ENCODE measurements around the gene TXNDC2.

The TXNDC2 gene

DNA sequence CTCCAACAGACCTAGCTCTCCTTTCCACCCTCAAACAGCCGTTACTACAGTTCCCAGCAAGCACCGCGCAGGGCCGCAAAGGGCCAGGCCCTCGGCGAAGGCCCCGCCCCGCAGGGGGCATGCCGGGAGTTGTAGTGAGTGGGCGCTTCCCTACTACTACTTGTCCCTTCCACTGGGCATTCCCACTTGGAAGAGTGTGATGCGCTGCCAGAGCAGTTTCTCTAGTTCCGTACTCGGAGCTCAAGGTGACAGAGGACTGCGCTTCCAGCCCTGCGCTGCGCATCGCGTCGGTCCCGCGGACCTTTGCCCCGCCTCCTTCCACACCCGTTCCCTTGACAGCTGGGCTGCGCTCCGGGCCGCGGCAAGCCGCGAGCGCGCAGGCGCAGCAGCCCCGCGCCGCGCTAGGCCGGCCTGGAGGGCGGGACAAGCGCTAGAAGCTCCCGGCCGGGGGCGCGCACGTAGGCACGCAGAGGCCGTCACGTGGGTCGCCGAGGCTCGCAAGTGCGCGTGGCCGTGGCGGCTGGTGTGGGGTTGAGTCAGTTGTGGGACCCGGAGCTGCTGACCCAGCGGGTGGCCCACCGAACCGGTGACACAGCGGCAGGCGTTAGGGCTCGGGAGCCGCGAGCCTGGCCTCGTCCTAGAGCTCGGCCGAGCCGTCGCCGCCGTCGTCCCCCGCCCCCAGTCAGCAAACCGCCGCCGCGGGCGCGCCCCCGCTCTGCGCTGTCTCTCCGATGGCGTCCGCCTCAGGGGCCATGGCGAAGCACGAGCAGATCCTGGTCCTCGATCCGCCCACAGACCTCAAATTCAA, 28.0 kb downstream of the TXNDC2 start, which contains the start of gene VAPA:
TSS of gene VAPA (plus strand) at position 491 of the 808 bp plus-strand sequence. CDS start at position 732, 241 bp downstream.
- peak; percentile 96 for DNase-seq (ENCODE audit: low spot score)

DNA sequence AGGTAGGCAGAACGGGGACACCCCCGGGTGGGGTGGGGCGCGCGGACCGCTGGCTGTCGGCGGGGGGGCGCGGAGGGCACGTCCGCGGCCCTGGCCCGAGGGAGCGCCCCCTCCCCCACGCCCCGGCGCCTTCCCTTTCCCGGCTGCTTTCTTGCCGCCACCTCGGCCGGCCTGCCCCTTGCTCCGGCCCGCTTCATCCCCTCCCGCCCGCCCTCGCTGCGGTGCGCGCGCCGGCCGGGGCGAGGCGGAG, 28.5 kb downstream of the TXNDC2 start:
- no peak for DNase-seq (ENCODE audit: low spot score)

DNA sequence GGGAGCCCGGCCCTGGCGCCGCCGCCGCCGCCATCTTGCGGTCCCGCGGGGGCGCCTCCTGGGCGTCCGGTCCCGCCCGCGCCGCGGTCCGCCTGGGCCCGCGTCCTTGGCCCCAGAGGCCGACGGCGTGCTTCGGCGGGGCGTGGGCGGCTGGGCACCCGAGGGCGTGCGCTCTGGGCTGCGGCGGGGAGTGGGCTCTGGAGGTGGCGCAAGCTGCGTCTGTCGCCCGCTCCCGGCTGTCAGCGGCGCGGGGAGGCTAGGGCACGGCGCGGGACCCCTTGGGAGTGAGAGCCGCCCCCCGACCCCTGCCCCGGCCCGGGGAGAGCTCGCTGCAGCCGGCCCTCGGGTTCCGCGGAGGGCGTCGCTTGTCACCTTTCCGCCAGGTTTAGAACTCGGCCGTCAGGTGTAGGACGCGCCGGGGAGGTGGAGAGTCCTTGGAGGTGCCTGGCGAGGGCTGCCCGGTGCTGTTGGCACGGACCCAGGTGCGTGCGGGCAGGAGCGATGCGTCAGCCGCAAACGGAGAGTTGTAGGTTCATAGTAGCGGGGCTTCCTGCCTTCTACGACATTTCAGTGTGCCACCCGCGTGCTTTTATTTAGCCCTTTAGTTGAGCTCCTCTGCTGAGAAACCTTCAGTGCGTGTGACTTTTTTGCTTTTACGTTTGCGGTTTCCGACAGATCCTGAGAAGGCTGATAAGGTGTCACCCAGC, 29.0 kb downstream of the TXNDC2 start:
- peak; percentile 32 for DNase-seq (ENCODE audit: low spot score)

DNA sequence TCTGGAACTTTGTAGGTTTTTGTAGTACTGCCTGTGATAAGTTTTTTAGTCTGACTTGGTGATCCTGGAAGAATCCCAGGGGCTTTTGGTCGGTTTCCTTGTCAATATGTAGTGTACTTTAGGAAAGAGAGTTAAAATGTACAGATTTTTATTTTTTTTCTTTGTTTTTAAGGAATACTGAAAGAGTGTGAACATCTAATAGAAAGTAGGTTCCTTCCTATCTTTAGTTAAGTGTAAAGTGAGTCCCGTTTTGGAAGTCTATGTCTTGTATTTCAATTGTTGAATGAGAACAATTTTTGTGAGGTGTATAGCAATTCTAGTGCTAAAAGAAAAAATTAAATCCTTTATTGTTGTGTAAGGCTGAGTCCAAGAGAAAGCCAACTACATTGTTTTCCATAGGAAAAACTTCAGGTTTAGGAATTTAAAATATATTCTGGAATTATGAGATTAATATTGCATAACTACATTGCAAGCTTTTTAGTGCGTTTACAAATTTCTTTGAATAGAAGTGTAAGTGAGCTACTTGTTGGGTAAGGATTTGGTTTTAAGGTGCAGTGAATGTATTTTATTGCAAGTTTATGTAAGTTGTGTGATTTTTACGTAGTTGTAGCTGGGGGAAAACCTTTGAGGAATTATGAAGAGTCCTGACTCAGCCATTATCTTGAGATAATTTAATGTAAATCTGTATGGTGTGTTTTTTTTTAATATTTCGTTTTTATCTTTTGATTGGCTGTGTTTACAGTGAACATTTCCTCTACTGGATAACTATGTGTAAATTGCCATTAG, 29.7 kb downstream of the TXNDC2 start:
- no peak for DNase-seq (ENCODE audit: low spot score)

DNA sequence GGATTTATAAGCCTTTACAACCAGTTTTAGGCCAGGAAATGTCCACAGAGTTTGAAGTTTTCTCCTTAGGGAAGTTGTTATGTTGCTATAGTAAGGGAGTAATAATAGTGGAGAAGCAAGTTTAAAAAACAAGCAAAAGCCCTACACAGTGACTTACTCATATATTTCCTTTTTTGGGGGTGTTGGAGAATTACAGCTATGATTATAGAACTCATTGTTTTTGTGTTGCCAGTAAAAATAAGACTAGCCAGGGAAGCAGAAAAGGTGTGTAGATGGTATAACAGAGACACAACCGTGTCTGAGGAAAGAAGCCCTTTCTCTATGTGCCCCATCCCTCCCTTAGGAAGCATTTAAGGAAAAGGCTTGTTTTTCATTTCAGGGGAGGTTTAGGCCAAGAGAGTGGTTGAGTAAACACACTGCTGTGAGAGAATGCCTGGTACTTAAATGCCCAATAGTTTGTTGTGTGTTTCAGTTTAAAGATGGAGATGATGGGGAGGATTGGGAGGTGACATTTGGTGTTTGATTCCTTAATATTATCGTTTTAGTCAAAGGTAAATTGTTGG, 30.4 kb downstream of the TXNDC2 start:
- DNase-seq (ENCODE audit: low spot score): no peak

DNA sequence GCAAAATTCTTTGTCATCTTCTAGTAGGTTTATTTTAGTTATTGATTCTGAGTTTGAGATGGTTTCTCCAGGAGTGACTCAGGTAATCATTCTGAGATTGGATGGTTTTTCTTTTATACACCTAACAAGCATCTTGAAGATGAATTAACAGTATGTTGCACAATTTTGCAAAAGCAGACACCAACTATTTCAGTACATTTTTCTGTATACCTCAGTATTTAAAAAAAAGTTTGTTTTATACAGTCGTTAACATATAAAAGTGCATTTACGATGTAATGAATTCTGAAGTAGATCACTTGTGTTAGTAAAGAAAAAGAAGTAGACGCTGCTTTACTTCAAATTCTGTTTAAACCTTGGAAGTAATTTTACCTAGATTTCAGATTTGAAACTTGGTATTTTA, 31.0 kb downstream of the TXNDC2 start:
- no peak for DNase-seq (ENCODE audit: low spot score)

DNA sequence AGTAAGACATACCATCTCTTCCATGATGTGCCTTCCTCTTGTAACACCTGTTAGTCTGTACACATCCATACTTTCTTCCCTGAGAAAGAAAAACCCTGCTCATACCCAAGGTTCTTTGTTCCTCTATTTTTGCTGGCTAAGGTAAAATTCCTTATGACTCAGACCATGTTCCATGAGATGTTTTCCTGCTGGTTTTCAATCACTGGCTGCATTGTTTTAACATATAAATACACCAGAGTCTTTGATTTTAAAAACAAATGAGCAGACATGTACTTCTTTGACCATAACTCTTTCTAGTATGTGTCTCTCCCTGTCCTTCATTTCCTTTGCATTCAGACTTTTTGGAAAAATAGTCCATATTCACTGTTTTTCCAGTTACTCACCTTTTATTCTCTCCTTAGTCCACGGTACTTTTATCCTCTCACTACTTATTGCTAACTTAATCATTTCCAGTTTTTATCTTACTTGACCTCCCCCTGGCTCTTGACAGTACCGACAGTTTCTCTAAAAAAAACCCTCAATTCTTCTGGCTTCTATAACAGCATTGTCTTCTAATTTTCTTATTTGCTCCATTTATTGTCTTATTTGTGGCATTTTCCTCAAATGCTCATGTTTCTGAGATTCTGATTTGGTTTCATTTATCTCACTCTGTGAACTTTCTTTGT, 32.4 kb downstream of the TXNDC2 start:
- DNase-seq (ENCODE audit: low spot score): no peak

DNA sequence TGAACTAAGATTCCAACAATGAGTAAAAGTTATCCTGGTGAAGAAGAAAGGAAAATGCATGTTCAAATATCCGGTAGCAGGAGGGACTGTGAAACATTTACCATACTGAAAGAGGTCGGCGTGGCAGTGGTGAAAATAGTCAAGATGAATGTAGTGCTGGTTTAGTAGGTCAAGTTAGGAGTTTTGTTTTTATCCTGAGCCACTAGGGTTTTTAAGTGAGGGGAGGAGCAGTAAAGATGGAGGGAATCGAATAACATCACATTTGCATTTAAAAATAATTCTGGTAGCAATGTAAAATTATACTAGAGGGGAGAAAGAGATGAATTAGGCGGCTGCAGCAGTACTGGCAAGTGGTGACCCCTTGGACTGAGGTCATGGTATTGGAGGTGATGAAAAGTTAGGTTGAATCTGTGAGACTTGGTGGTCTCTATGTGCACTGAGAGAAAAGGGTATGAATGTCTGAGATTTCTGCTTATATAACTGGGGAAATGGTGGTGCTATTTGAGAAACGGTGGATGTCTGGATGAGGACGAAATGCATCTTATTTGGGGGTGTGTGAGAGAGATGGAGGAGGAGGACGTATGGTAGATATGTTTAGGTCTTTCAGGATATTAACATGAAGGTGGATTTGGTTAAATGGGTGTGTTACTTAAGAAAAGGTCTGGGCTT, 33.9 kb downstream of the TXNDC2 start:
- no peak for DNase-seq (ENCODE audit: low spot score)

DNA sequence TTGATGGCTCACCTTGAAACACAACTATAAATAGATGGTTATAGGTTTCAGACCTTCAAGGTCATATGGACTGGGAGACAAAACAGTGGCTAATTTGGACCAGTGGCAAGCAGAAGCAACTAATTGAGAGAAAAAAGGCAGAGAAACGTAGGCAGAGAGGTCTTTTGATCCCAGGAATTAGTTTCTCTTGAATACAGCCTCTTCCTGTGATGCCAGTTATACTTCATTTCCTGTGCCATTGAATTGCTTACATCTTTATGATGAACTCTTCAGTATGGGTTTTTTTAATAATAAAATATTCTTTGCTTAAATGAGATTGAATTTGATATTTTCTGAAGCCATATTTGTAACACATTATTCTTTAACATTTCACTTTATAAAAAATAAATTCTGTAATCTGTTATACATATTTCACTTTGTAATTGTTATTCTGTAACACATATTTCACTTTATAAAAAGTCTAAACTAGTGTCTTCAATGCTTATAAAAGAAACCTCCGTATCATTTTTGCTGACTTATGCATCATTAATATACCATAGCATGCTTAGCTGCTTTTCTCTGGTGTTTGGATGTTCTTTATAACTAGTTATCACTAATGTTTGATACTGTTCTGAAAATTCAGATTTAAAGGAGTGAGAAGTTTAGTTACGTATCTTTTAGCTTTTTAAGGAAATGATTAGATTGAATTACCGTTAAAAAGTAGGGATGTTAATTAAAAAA, 37.0 kb downstream of the TXNDC2 start:
- no peak for DNase-seq (ENCODE audit: low spot score)

DNA sequence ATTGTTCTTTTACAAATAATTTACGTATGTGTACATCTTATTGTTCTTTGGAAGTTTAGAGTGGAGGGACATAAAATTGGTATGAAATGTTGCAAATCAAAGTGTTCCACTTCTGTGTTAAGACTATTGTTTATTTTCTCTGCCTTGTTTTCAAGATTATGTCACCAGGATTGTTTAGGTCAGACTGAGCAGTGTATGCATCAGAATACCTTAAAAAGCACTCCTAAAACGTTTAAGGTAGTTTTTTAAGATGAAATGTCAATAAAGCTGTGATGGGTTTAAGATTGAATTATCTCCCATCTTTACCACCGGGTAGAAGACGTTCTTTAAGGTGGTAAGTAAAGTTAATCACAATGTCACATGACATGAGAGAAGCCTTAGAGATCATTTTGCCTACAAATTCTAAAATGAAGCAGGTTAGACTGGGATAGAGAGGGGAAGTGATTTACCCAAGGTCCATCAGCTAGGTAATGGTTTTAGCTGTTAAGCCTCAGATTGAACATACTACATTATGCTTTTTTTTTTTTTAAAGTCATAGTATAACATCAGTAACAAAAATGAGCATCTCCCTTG, 38.7 kb downstream of the TXNDC2 start:
- DNase-seq (ENCODE audit: low spot score): no peak

DNA sequence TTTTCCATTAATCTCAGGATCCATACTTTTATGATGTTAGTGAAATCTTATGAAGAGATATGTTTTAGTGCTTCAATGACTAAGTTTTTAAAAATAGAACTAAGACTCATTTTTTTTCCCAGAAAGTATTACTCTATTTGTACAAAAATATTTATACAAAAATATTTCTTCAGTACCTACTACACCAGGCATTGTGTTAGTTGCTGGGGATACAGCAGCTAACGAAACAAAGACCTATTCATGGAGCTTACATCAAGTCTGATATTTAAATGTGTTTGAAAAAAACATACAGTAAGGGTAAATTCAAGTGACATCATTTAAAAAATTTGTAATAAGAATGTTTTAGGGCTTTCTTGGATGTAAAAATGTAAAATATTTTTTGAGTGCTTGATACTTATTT, 39.6 kb downstream of the TXNDC2 start:
- no peak for DNase-seq (ENCODE audit: low spot score)

DNA sequence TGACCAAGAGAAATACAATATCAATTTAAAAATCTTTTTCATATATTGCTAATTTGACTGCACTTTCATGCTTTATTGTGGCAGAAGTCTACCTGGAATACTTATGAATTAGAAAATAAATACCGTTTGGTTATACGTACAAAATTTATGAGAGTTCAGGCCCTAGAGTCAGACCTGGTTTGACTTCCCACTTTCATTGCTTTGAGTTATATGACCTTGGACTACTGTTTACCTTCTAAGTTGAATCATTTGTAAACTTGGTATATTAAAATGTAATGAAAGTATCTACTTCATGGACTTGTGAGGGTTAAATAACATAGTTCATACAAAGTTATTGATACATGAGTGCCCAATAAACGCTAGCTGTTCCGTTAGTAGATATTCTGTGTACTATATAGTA, 40.0 kb downstream of the TXNDC2 start:
- DNase-seq (ENCODE audit: low spot score): no peak

DNA sequence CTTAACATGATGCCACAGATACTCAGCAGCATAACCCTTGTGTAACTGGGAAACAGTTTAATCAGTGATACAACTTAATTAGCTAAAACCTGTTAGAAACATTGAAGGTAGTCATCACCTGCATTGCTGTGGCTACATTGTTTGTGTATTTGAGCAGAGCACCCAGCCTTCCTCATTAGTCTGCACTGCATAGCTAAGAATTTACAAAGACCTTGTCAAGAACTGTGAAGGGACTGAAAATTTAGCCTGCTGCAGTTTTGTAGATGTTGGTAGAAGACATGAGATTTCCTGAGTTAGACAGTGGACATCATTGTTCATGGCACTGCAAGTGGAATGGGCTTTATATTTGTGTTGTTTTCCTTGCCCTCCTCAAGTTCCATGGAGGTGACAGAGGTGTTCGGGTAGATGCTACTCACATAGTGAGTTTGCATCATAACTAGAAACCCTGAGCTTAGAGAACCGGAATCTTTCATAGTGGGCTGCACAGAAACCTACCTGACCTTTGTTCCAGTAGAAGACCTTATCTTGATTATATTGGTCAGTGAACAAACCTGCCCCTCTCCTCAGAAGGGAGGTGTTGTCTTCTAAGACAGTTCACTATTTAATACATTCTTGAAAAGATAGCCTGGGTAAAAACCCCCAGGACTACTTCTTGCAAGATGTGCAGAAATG, 40.6 kb downstream of the TXNDC2 start:
- DNase-seq (ENCODE audit: low spot score): no peak

DNA sequence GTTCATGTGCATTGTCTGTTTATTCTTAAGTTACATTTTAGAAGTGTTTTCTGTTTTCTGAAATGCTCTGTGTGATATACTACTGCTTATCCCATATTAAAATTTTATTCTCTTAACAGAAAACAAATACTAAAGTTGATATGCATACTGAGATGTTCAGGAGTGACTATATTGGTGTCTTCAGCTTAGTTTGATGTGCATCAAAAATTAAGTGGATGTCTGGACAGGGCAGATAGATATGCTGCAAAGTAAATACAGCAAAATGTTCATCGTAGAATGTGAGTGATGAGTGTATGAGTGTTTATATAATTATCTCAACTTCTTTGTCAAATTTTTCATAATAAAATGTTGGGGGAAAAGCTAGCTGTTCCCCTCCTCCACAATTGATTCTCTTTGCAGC, 41.2 kb downstream of the TXNDC2 start:
- DNase-seq (ENCODE audit: low spot score): no peak

DNA sequence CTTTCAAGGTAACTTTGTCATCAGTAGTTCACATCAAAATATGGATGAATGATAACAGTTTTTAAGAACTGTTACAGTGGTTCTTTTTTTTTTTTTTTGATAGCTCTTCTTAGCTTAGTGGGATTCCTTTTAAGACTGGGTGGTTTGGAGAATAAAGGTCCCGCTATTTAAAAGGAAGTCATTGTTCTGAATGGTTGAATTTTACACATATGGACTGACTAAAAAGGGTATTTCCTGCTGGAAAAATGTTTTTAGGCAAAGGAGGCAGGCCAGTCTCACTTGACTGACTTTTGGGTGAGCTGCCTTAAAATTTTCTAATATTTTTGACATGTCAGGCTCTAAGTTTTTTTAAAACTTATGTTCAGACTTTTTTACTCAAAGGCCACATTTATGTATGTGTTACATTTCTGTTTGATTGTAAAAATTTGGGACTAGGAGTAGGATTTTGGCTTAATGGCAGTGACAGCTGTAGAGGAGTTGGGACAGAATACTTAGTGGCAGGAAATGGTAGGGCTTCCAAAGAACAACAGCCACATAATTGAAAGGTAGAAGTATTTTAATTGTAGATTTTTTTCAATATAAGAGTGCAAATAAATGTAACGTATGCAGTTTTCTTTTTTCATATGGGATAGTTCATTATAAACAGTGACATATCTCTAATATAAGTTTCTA, 41.8 kb downstream of the TXNDC2 start:
- DNase-seq (ENCODE audit: low spot score): no peak

DNA sequence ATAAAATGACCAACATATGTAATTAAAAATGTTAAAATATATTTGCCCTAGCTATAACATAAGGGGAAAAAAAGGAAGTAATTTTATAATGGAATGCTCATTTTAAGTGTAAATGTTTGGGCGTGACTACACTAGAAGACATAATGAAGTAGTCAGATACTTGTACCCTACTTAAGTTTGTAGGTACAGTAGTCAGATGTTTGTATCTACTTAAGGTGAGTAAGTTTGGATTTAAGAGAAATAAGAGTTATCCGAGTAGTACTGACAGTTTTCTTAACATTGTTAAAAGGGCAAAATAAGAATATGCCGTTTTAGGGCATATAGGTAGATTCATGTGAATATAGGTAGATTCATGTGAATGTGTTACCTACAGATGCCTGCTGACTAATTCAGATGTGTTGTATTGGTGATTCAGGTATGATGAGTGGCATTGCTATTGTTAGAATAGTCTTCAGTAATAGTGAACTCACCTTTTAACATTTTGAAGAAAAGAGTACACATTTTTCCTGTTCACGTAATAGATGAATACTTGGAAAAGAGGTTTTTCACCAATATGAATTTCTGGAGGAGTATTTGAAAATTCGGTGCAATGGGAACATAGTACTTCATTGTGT, 43.0 kb downstream of the TXNDC2 start:
- DNase-seq (ENCODE audit: low spot score): no peak

DNA sequence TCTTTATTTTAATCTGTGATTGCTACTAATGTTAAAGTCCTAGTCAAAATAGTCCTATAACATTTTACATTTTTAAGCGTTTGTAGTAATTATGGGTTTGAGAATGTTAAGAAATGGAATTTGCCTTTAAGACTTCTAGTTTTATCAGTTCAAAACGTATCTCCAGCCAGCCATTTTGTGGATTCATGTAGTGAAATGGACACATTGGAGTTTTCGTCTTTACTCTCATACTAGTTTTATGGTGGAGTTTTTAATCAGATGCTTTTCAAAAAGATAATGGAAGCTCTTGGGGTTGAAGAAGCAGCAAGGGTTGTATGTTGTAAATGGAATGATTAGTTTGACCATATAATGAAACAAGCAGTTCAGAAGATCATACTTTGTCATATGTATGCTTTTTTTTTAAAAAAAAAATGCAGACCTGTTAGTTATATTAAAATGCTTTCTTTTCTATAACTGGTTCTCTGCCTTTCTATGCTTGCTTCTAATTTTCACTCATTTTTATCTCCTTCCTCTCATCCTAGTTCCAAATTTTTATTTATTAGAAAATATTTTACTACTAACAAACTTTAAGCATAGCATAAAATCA, 44.6 kb downstream of the TXNDC2 start:
- no peak for DNase-seq (ENCODE audit: low spot score)

DNA sequence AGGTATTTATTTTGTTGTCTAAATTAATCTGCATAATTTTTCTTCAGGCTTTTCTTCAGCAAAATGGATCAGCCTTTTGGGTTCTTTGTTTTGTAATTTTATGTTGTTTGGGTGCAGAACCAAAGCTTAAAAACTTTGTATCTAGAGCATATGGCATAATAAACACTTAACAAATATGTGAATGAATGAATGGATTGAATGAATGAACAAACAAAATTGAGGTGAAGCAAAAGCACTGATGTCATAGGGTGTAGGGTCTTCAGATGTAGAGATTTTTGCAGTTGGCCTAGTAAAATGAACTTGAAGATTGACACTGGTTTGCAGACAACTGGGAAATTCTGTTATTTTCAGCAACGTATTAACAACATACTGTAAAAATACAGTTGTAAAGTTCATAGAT, 45.4 kb downstream of the TXNDC2 start:
- DNase-seq (ENCODE audit: low spot score): no peak

DNA sequence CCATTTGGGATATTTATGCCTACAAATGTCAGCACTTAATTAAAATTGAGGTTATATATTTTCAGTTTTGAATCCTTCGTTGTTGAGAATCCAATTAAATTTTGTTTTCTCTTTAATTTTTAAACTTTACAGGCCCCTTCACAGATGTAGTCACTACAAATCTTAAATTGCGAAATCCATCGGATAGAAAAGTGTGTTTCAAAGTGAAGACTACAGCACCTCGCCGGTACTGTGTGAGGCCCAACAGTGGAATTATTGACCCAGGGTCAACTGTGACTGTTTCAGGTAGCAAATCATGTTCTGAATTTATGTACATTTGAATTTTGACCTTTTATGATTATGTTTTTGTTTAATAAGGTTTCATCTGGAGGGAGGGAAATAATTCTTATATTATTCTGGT, 45.9 kb downstream of the TXNDC2 start:
- no peak for DNase-seq (ENCODE audit: low spot score)
